Activated CD4-positive, CD25-positive, alpha-beta regulatory T cell treated with anti-CD3 and anti-CD28 coated beads, Interleukin-2, amount 50 U/mL, for 24 hours (primary cell): ENCODE measurements around the gene TUBB4A.
A peak's percentile ranks its signal among the peaks of the same experiment; 100 is the strongest.
"Not testable (repeated sequence)": the region's sequence is repeated elsewhere in the genome, so short reads cannot be mapped to it uniquely, and the experiment has no call there.

Experiments used
- ATAC-seq, 2 donors: fragments of 150-1000 bp; cut with Tn5 transposase; one replicate each; pipeline ENCODE4 v1.10.0; 2021; ENCODE audit warnings: mild to moderate bottlenecking in 1 of 2, moderate library complexity in 1 of 2

TUBB4A gene

DNA sequence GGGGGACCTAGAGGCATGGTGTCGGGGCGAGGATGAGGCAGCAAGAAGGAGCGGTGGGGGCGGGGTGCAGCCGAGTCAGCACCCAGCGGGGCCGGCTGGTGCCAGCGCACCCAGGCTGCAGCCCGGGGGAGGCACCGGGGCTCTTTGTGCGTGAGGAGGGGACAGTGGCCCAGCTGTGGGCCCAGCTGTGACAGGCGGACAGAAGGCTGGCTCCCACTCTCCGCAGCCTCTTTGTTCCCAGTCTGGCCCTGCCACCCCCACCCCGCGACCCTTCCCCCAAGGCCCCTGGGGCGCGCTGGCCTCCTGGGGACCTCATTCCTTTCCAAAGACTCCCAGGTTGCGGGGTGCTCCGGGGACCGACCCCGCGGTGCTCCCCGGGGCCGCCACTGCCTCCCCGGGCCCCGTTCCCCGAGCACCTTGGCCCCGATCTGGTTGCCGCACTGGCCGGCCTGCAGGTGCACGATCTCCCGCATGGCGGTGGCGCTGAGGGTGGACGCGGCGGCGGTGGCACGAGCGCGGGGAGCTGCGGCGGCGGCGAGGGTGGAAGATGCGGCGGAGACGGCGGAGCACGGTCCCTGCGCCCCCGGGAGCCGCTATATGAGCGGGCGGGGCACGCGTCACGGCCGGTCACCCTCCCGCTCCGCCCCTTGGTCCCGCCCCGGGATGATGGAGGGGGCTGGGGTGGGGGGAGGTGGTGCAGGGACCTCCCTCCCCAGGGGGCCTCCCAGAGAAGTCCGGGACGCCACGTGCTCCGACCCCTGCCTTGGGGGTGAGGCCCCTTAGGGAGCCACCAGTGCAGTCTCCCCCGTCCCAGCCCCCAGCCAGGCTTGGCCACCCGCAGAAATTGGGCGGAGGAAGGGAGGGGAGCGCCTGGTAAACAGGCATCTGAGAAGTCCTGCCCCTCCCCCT, at the start of gene TUBB4A:
Gene TUBB4A, minus strand, starts transcription at position 570 of the 909 bp plus-strand sequence. Its CDS starts 97 bp downstream, at position 473.
- ATAC-seq = peak; percentile 59 to 61

GRCh38 chr19:6551091-6551490, 49.0 kb upstream of the TUBB4A start:
- ATAC-seq = no peak

- ATAC-seq = not testable (repeated sequence)
These were observed 48.6 kb upstream of the TUBB4A start for GRCh38 chr19:6550679-6551078.

- ATAC-seq = peak in 1 of 2 donors; percentile 30
These were observed 41.8 kb upstream of the TUBB4A start for GRCh38 chr19:6543866-6544347.

- ATAC-seq = peak in 1 of 2 donors; percentile 30
These were observed 39.0 kb upstream of the TUBB4A start for GRCh38 chr19:6540918-6541689.

DNA sequence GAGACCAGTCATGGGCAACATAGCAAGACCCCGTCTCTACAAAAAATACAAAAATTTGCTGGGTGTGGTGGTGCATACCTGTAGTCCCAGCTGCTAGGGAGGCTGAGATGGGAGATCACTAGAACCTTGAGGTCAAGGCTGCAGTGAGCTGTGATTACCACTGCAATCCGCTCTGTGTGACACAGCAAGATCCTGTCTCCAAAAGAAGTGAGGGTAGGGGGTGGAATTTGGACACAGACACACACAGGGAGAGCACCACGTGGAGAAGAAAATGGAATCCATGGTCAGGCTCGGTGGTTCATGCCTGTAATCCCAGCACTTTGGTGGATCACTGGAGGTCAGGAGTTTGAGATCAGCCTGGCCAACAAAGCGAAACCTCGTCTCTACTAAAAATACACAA, 37.4 kb upstream of the TUBB4A start:
- ATAC-seq = no peak

GRCh38 chr19:6535558-6536137, 33.5 kb upstream of the TUBB4A start:
- ATAC-seq = no peak

DNA sequence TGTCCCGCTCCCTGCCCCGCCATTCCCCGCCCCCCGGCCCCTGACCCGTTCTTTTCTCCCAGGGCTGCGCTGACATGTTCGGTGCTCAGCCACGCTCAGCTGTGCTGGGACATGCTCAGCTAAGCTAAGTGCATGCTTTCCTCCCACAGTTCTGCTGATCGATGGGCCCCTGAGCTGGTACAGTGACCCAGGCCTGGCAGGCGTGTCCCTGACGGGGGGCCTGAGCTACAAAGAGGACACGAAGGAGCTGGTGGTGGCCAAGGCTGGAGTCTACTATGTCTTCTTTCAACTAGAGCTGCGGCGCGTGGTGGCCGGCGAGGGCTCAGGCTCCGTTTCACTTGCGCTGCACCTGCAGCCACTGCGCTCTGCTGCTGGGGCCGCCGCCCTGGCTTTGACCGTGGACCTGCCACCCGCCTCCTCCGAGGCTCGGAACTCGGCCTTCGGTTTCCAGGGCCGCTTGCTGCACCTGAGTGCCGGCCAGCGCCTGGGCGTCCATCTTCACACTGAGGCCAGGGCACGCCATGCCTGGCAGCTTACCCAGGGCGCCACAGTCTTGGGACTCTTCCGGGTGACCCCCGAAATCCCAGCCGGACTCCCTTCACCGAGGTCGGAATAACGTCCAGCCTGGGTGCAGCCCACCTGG, 32.5 kb upstream of the TUBB4A start:
- ATAC-seq = no peak

- ATAC-seq = no peak
These were observed 31.8 kb upstream of the TUBB4A start for GRCh38 chr19:6533746-6534418.

- no peak for ATAC-seq
These were observed 30.9 kb upstream of the TUBB4A start for GRCh38 chr19:6533000-6533328.

- ATAC-seq = no peak
These were observed 30.3 kb upstream of the TUBB4A start for GRCh38 chr19:6532244-6532999.

DNA sequence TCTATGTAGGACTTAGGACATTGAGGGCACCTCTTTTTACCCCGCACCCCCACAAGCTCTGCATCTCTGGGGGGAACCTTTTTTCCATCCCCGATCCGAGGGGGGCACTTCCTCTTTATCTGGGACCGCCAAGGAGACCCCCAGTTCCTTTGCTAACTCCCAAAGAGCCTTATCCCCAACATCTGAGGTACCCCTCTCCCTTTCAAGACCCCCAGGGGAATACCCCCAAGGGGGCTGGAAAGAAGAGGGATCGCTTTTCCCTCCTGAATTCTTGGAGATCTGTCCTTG, 29.8 kb upstream of the TUBB4A start:
- no peak for ATAC-seq

- ATAC-seq = no peak
These were observed 29.2 kb upstream of the TUBB4A start for GRCh38 chr19:6531163-6531955.

GRCh38 chr19:6530386-6531162, 28.5 kb upstream of the TUBB4A start, which contains the start of gene TNFSF9:
TNFSF9 (plus strand) TSS chr19:6531026; CDS start chr19:6531037, 11 bp downstream.
- ATAC-seq = peak; percentile 66 to 71

DNA sequence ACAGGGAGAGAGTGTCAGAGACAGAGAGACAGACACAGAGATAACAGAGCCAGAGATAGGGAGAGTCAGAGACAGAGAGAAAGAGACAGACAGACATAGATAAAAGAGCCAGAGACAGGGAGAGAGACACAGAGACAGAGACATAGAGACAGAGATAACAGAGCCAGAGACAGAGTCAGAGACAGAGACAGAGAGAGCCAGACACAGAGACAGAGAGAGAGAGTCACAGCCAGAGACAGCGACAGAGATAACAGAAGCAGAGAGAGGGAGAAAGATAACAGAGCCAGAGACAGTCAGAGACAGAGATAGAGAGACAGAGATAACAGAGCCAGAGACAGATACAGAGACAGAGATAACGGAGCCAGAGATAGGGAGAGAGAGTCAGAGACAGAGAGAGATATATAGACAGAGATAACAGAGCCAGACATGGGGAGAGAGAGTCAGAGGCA, 27.9 kb upstream of the TUBB4A start:
- ATAC-seq = no peak

GRCh38 chr19:6529351-6529750, 27.2 kb upstream of the TUBB4A start:
- ATAC-seq = no peak

DNA sequence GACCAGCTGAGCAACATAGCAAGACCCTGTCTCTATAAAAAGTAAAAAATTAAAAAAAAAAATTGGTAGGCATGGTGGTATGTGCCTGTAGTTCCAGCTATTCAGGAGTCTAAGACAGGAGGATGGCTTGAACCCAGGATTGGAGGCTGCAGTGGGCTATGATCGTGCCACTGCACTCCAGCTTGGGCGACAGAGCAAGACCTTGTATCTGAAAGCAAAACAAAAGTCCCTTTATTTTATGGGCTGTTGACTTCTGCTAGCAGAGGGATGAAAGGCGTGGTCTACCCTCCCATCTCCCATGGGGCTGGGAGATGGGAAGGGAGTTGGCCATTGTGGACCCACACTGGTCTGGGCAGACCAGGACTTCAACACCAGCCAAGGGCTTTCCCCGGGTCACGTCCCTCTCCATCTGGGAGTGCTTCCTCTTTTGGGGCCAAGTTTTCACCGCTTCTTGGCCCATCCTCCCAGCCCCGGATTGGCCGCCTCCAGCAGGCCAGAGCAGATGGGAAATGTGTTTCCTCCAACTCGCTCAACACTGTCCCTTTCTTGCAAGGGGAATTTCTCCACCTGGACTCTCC, 26.5 kb upstream of the TUBB4A start:
- no peak for ATAC-seq

GRCh38 chr19:6527893-6528543, 25.9 kb upstream of the TUBB4A start:
- ATAC-seq = peak; percentile 4 to 8

DNA sequence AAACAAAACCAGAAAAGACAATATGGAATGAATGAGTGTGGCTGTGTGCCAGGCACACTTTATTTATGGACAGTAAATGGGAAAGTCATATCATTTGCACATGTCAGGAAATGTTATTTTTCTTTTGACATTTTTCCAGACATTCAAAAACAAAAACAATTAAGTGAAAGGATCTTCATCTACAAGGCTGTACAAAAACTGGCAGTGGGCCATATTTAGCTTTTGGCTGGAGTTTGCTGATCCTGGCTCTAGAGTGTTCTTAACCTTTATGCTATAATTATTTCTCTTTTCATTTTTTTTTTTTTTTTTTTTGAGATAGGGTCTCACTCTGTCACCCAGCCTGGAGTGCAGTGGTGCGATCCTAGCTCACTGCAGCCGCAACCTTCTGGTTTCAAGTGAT, 22.2 kb upstream of the TUBB4A start:
- ATAC-seq = no peak
